Astrocyte (in vitro differentiated cells and primary cell): ENCODE results near the gene C17orf67. TPM values are rescaled to one million over a fixed set of nuclear protein-coding genes. Genes with fewer than 3 reads are reported as not detected.

Source experiments
- DNase-seq: peaks from one replicate; pipeline ENCODE4 v3.0.0-alpha.2; 2010; ENCODE audit warnings: low read depth
- FAIRE-seq: peaks from 2 replicates; lab custom pipeline; 2011; peaks lifted over from hg19 to GRCh38; lab: Jason Lieb, UNC
- H2AFZ ChIP-seq: 2 replicates; pipeline ENCODE4 v1.6.0; 2012; ENCODE audit warnings: low read depth, low read length, inconsistent platforms
- H3K27ac ChIP-seq: 2 replicates; pipeline ENCODE4 v1.5.1; 2011; ENCODE audit warnings: low read depth, low read length, inconsistent platforms
- H3K27me3 ChIP-seq: 2 replicates; pipeline ENCODE4 v1.6.0; 2011; ENCODE audit warnings: low read length, inconsistent platforms; ENCODE audit not compliant: insufficient read depth
- H3K36me3 ChIP-seq: 2 replicates; pipeline ENCODE4 v1.5.1; 2011; ENCODE audit warnings: low read length, inconsistent platforms; ENCODE audit not compliant: insufficient read depth
- H3K4me1 ChIP-seq: 2 replicates; pipeline ENCODE4 v1.5.1; 2011; ENCODE audit warnings: low read length, inconsistent platforms; ENCODE audit not compliant: insufficient read depth
- H3K4me2 ChIP-seq: 2 replicates; pipeline ENCODE4 v1.6.0; 2012; ENCODE audit warnings: low read length, inconsistent platforms
- H3K4me3 ChIP-seq: 2 replicates; pipeline ENCODE4 v1.5.1; 2011; ENCODE audit warnings: low read depth, mild to moderate bottlenecking, low read length, inconsistent platforms; ENCODE audit not compliant: insufficient read depth
- H3K79me2 ChIP-seq: 2 replicates; pipeline ENCODE4 v1.6.0; 2012; ENCODE audit warnings: mild to moderate bottlenecking, low read length, inconsistent platforms; ENCODE audit not compliant: insufficient read depth
- H3K9ac ChIP-seq: 2 replicates; pipeline ENCODE4 v1.6.0; 2012; ENCODE audit warnings: mild to moderate bottlenecking, low read length, inconsistent platforms
- H3K9me3 ChIP-seq: 2 replicates; pipeline ENCODE4 v1.5.1; 2012; ENCODE audit warnings: low read depth, mild to moderate bottlenecking, low read length, inconsistent platforms; ENCODE audit not compliant: insufficient read depth
- H4K20me1 ChIP-seq: 2 replicates; pipeline ENCODE4 v1.6.0; 2012; ENCODE audit warnings: low read length, inconsistent platforms; ENCODE audit not compliant: insufficient read depth
- H3K27ac Mint-ChIP-seq: one replicate; pipeline ENCODE4 v1.8.0; 2021; ENCODE audit warnings: mild to moderate bottlenecking, mixed read lengths; ENCODE audit not compliant: unreplicated experiment
- H3K27me3 Mint-ChIP-seq: one replicate; pipeline ENCODE4 v1.8.0; 2021; ENCODE audit warnings: low read depth, mixed read lengths; ENCODE audit not compliant: unreplicated experiment
- H3K36me3 Mint-ChIP-seq: one replicate; pipeline ENCODE4 v1.8.0; 2021; ENCODE audit warnings: low read depth, mixed read lengths; ENCODE audit not compliant: unreplicated experiment
- H3K4me1 Mint-ChIP-seq: one replicate; pipeline ENCODE4 v1.8.0; 2021; ENCODE audit warnings: low read depth, mixed read lengths; ENCODE audit not compliant: unreplicated experiment
- H3K4me3 Mint-ChIP-seq: one replicate; pipeline ENCODE4 v1.8.0; 2021; ENCODE audit warnings: mild to moderate bottlenecking, moderate library complexity, mixed read lengths; ENCODE audit not compliant: unreplicated experiment
- H3K9me3 Mint-ChIP-seq: one replicate; pipeline ENCODE4 v1.8.0; 2021; ENCODE audit warnings: mild to moderate bottlenecking, mixed read lengths; ENCODE audit not compliant: unreplicated experiment
- CTCF ChIP-seq: IDR thresholded peaks from 2 replicates; pipeline ENCODE4 v1.5.1; 2011; ENCODE audit warnings: low read depth, mild to moderate bottlenecking, inconsistent platforms, low read length, moderate library complexity; ENCODE audit not compliant: insufficient read depth
- EZH2 ChIP-seq: IDR thresholded peaks from 2 replicates; pipeline ENCODE4 v1.6.1; 2012; ENCODE audit warnings: mild to moderate bottlenecking, low read length, inconsistent platforms; ENCODE audit not compliant: insufficient read depth
- total RNA-seq: library from RNA; stranded (reverse); gene quantifications from 2 replicates; pipeline ENCODE4 v1.2.1, GENCODE V29; 2021

C17orf67 gene
- total RNA-seq, 1 donor from 2014 or later, result 2.8 TPM

GRCh38 chr17:56863974-56864373 is 30.3 kb upstream of the C17orf67 start:
- H3K9me3 ChIP-seq, result no peaks in the 10 kb centered on the region
- no peak for DNase-seq
- H3K4me2 ChIP-seq, result no peak overlapping the region
- H3K79me2 ChIP-seq, result no peaks in the 10 kb centered on the region
- H3K4me1 ChIP-seq, result no peaks in the 10 kb centered on the region
- no peak overlapping the region for H3K9ac ChIP-seq
- H3K36me3 ChIP-seq, result no peaks in the 10 kb centered on the region
- FAIRE-seq, result no peak
- Mint-ChIP-seq H3K36me3 (no peaks in the 10 kb centered on the region), H3K27ac (no peak overlapping the region), H3K4me3 (no peak overlapping the region), H3K9me3 (no peaks in the 10 kb centered on the region), H3K4me1 (peaks cover 5% of the 10 kb centered on the region), H3K27me3 (no peaks in the 10 kb centered on the region)
- H2AFZ ChIP-seq, result no peak overlapping the region
- no peak for TF ChIP-seq EZH2
- TF ChIP-seq CTCF, result no peak
- no peaks in the 10 kb centered on the region for H4K20me1 ChIP-seq
- H3K27ac ChIP-seq, result no peak overlapping the region
- no peak overlapping the region for H3K4me3 ChIP-seq
- H3K27me3 ChIP-seq, result no peaks in the 10 kb centered on the region

- no peaks in the 10 kb centered on the region for H3K4me1 Mint-ChIP-seq
- no peak for DNase-seq
- Histone ChIP-seq H3K27ac (no peak overlapping the region), H2AFZ (no peak overlapping the region), H4K20me1 (no peaks in the 10 kb centered on the region), H3K4me1 (no peaks in the 10 kb centered on the region), H3K79me2 (no peaks in the 10 kb centered on the region), H3K9me3 (no peaks in the 10 kb centered on the region), H3K4me2 (no peak overlapping the region), H3K27me3 (no peaks in the 10 kb centered on the region), H3K4me3 (no peak overlapping the region), H3K9ac (no peak overlapping the region), H3K36me3 (no peaks in the 10 kb centered on the region)
- no peaks in the 10 kb centered on the region for H3K9me3 Mint-ChIP-seq
- H3K4me3 Mint-ChIP-seq, result no peak overlapping the region
- TF ChIP-seq EZH2 (no peak), CTCF (no peak)
- peaks cover 1% of the 10 kb centered on the region for H3K36me3 Mint-ChIP-seq
- H3K27ac Mint-ChIP-seq, result no peak overlapping the region
- no peak for FAIRE-seq
- no peaks in the 10 kb centered on the region for H3K27me3 Mint-ChIP-seq
These were observed 28.2 kb upstream of the C17orf67 start for GRCh38 chr17:56861899-56862298.

GRCh38 chr17:56851008-56851407 is 17.3 kb upstream of the C17orf67 start:
- no peak overlapping the region for H3K4me2 ChIP-seq

More at GRCh38 chr17:56851008-56851407, 17.3 kb upstream of the C17orf67 start:
- Mint-ChIP-seq H3K27me3 (no peaks in the 10 kb centered on the region), H3K36me3 (peaks cover 13% of the 10 kb centered on the region), H3K4me3 (no peak overlapping the region), H3K4me1 (no peaks in the 10 kb centered on the region), H3K9me3 (no peaks in the 10 kb centered on the region), H3K27ac (no peak overlapping the region)
- no peaks in the 10 kb centered on the region for H3K79me2 ChIP-seq
- no peak overlapping the region for H3K9ac ChIP-seq
- no peaks in the 10 kb centered on the region for H3K27me3 ChIP-seq
- FAIRE-seq, result no peak
- H3K4me1 ChIP-seq, result no peaks in the 10 kb centered on the region
- no peaks in the 10 kb centered on the region for H3K36me3 ChIP-seq
- H4K20me1 ChIP-seq, result no peaks in the 10 kb centered on the region
- no peak overlapping the region for H3K27ac ChIP-seq
- no peak overlapping the region for H2AFZ ChIP-seq
- TF ChIP-seq CTCF, result no peak
- TF ChIP-seq EZH2, result no peak
- no peak overlapping the region for H3K4me3 ChIP-seq
- no peaks in the 10 kb centered on the region for H3K9me3 ChIP-seq
- no peak for DNase-seq
